ENCODE measurements around the gene MAN2B2. TPM values are rescaled to one million over a fixed set of nuclear protein-coding genes. Genes with fewer than 3 reads are reported as not detected.

Gene MAN2B2
- total and polyA plus RNA-seq, 2 of the 8 experiments (the other 6 are each of a cell fraction or from before 2014, with no cell fraction given), result 3.3 to 4.0 TPM

DNA sequence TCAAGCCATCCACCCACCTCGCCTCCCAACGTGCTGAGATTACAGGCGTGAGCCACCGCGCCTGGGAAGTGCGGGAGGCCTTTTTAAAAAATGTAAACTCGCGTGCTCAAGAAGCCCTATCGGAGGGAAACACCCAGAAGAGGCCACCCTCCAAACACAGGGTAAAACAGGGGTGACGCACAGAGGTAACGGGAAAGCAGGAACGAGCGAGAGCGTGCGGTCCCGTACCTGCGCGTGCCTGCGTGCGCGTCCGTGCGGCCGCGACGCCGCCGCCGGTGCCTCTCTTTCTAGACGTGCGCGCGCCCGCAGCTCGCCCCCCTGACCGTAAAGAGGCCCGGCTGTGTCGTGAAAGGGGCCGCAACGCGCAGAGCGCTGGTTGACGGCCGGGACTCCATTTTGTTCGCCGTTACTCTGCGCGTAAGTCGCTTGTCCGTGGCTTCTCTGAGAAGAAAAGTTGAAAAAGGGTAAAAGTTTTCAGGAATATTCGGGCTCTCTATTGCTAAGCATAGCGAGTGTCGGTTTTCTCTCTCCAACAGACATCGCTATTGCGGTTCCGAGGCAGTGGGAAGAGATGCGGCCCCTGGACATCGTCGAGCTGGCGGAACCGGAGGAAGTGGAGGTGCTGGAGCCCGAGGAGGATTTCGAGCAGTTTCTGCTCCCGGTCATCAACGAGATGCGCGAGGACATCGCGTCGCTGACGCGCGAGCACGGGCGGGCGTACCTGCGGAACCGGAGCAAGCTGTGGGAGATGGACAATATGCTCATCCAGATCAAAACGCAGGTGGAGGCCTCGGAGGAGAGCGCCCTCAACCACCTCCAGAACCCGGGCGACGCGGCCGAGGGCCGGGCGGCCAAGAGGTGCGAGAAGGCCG, 65.5 kb downstream of the MAN2B2 start, which contains the start of gene MRFAP1:
Gene MRFAP1 (plus strand): TSS at position 394 of the 872 bp plus-strand sequence. CDS start 178 bp downstream, at position 572.
- DNase-seq (ENCODE audit: low read depth in 1 of 2, low spot score in 2 of 2) (peak; percentile 80 to 89), FAIRE-seq (no peak)
- Histone ChIP-seq H3K36me3 (ENCODE audit: control insufficient read depth in 2 of 4, insufficient read depth in 4 of 4, low read length in 3 of 4) (peaks cover 0 to 22% (median 9%) of the 10 kb centered on the region in 4 experiments; a peak in 5 of 8 replicates), H3K27ac (ENCODE audit: low read depth, low read length) (peak within 1 kb of the TSS; percentile 82), H3K4ac (replicated peaks; ENCODE audit: insufficient read length, low read depth, low read length) (peak within 1 kb of the TSS; percentile 98), H3K18ac (ENCODE audit: extremely low read depth, low read length) (peak within 1 kb of the TSS; percentile 98), H3K4me2 (ENCODE audit: insufficient read depth in 1 of 2, low read depth in 2 of 2, low read length in 2 of 2) (peak within 1 kb of the TSS; percentile 91 to 98), H3K4me3 (ENCODE audit: extremely low read depth in 1 of 4, insufficient read depth in 2 of 4, low read depth in 3 of 4, low read length in 4 of 4) (peak within 1 kb of the TSS; percentile 73 to 100 (median 96)), H4K5ac (ENCODE audit: insufficient read length, low read depth, low read length) (peak within 1 kb of the TSS; percentile 75), H2BK12ac (ENCODE audit: low read depth, low read length) (no peak within 1 kb of the TSS; the same call in 1 of the 2 replicates), H4K91ac (replicated peaks; ENCODE audit: insufficient read length, low read length) (peak within 1 kb of the TSS; percentile 30), H4K20me1 (replicated peaks in 1 of 2; ENCODE audit: control insufficient read depth in 1 of 2, insufficient read depth in 2 of 2, low read length in 2 of 2) (peaks cover 10 to 11% of the 10 kb centered on the region in 2 experiments), H3K79me2 (ENCODE audit: control insufficient read depth in 1 of 2, insufficient read depth in 2 of 2, low read length in 2 of 2) (peaks cover 9 to 29% of the 10 kb centered on the region in 2 experiments), H3K9ac (replicated peaks in 1 of 4; ENCODE audit: extremely low read depth in 1 of 4, low read depth in 3 of 4, low read length in 3 of 4) (peak within 1 kb of the TSS; percentile 89 to 98 (median 91)), H3K14ac (ENCODE audit: insufficient read length) (no peak within 1 kb of the TSS), H2BK5ac (ENCODE audit: low read depth, low read length) (peak within 1 kb of the TSS; percentile 95), H3K56ac (replicated peaks; ENCODE audit: insufficient read length, low read depth, low read length) (peak within 1 kb of the TSS; percentile 69), H2AFZ (ENCODE audit: low read length) (peak within 1 kb of the TSS; percentile 98), H3K4me1 (replicated peaks in 1 of 4; ENCODE audit: control insufficient read depth in 3 of 4, insufficient read depth in 4 of 4, low read length in 3 of 4) (peaks cover 0 to 9% (median 0%) of the 10 kb centered on the region in 4 experiments; a peak in 3 of 7 replicates), H2AK5ac (ENCODE audit: low read depth, low read length) (no peak within 1 kb of the TSS), H3K9me3 (ENCODE audit: insufficient read depth in 2 of 2, low read depth in 1 of 2, low read length in 1 of 2) (no peaks in the 10 kb centered on the region), H3K23me2 (ENCODE audit: low read depth, low read length) (peaks cover 10% of the 10 kb centered on the region), H2BK15ac (ENCODE audit: low read length) (no peak within 1 kb of the TSS), H3K27me3 (replicated peaks in 1 of 4; ENCODE audit: control insufficient read depth in 3 of 4, extremely low read depth in 1 of 4, insufficient read depth in 3 of 4, low read length in 3 of 4) (no peaks in the 10 kb centered on the region), H3K23ac (ENCODE audit: insufficient read length) (no peak within 1 kb of the TSS), H3K79me1 (ENCODE audit: low read depth, low read length) (peaks cover 7% of the 10 kb centered on the region), H4K8ac (ENCODE audit: extremely low read depth, insufficient read depth, low read length) (peak within 1 kb of the TSS; percentile 94), H2BK20ac (ENCODE audit: low read length) (no peak within 1 kb of the TSS), H2BK120ac (replicated peaks; ENCODE audit: low read depth, low read length) (no peak within 1 kb of the TSS)
- 1% methylated on average over 83 of the region's 90 CpGs; no CpG with 5 or more reads in 1 of the 2 experiments for WGBS, 2 experiments (ENCODE audit: extremely low coverage in 1 of 2, insufficient coverage in 1 of 2, insufficient read length in 1 of 2, insufficient replicate concordance in 2 of 2, low coverage in 1 of 2, low lambda C conversion rate in 2 of 2, missing lambda C conversion rate in 1 of 2)
- POLR2A ChIA-PET (ENCODE audit: partially characterized antibody), result interaction anchor here (1.0 to 5.7 kb wide), 11 partner anchors 9 to 74 kb away, joined by 3 to 36 read pairs (median 3); a partner anchor contains a TSS
- CTCF ChIA-PET (ENCODE audit: partially characterized antibody), result interaction anchor here (0.6 to 1.4 kb wide), 8 partner anchors 24 to 430 kb away, joined by 3 to 4 read pairs (median 3); no protein-coding TSS in a partner anchor
- peak; percentile 70; the same call in 1 of the 2 replicates for TF ChIP-seq RBBP5 (IDR thresholded peaks at IDR 0.05; ENCODE audit: borderline replicate concordance, low read depth, low read length)
- TF ChIP-seq YY1 (IDR thresholded peaks at IDR 0.05; ENCODE audit: low read depth, low read length), result peak; percentile 95
- peak; percentile 97 for TF ChIP-seq TAF7 (optimal IDR thresholded peaks at IDR 0.05; ENCODE audit: borderline replicate concordance, low read depth, low read length)
- peak; percentile 74 to 84 for TF ChIP-seq POLR2A (IDR thresholded peaks at IDR 0.05; ENCODE audit: control extremely low read depth in 1 of 2, low read depth in 2 of 2, low read length in 2 of 2)
- no peak for TF ChIP-seq SRF (IDR thresholded peaks at IDR 0.05; ENCODE audit: low read depth, low read length)
- TF ChIP-seq POU5F1 (IDR thresholded peaks at IDR 0.05; ENCODE audit: low read depth, low read length), result no peak
- TF ChIP-seq, protein P1, sequence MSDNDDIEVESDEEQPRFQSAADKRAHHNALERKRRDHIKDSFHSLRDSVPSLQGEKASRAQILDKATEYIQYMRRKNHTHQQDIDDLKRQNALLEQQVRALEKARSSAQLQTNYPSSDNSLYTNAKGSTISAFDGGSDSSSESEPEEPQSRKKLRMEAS (IDR thresholded peaks at IDR 0.05), result peak; percentile 82
- no peak for TF ChIP-seq HDAC6 (IDR thresholded peaks at IDR 0.05; ENCODE audit: low read depth, low read length)
- TF ChIP-seq SP1 (IDR thresholded peaks at IDR 0.05; ENCODE audit: low read depth, low read length), result no peak
- no peak for TF ChIP-seq TCF12 (IDR thresholded peaks at IDR 0.05; ENCODE audit: low read depth, low read length)
- TF ChIP-seq CREB1 (IDR thresholded peaks at IDR 0.05), result peak; percentile 55; the same call in 1 of the 2 replicates
- no peak for TF ChIP-seq SAP30 (IDR thresholded peaks at IDR 0.05; ENCODE audit: insufficient read depth, insufficient replicate concordance, low read length)

Measured in H1 (cell line).